ENCODE measurements around the gene PDE11A. TPM values are rescaled to one million over a fixed set of nuclear protein-coding genes. Genes with fewer than 3 reads are reported as not detected.

Gene PDE11A
- total and polyA plus RNA-seq, 2 of the 13 experiments (the other 11 are each of a cell fraction or from before 2014, with no cell fraction given) = 1.2 to 1.7 TPM

DNA sequence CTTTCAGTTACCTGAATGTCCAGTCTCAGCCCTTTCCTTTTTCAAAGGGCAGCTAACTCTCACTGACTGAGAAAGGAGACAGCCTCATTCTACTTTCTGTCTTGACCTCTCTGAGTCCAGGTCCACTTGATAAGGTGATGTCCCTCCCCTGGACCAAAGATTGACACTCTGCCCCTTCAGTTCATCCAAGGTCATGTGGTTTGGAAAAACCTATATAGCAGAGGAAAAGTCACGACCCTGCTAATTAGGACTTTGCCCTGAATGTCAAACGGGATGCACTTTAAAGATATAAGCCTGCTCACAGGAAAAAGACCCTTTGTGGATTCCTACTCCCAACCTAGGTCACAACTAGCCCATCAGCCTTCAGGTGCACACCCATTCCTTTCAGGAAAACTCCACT, 471.7 kb downstream of the PDE11A start (continued):
- TF ChIP-seq, protein P1, sequence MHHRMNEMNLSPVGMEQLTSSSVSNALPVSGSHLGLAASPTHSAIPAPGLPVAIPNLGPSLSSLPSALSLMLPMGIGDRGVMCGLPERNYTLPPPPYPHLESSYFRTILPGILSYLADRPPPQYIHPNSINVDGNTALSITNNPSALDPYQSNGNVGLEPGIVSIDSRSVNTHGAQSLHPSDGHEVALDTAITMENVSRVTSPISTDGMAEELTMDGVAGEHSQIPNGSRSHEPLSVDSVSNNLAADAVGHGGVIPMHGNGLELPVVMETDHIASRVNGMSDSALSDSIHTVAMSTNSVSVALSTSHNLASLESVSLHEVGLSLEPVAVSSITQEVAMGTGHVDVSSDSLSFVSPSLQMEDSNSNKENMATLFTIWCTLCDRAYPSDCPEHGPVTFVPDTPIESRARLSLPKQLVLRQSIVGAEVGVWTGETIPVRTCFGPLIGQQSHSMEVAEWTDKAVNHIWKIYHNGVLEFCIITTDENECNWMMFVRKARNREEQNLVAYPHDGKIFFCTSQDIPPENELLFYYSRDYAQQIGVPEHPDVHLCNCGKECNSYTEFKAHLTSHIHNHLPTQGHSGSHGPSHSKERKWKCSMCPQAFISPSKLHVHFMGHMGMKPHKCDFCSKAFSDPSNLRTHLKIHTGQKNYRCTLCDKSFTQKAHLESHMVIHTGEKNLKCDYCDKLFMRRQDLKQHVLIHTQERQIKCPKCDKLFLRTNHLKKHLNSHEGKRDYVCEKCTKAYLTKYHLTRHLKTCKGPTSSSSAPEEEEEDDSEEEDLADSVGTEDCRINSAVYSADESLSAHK (CRISPR knock-in tag; IDR thresholded peaks at IDR 0.05; ENCODE audit: borderline replicate concordance) = no peak
- TF ChIP-seq ATF7-NPFF (CRISPR knock-in tag; IDR thresholded peaks at IDR 0.05; ENCODE audit: low read depth) (no peak), ZNF354B (CRISPR knock-in tag; IDR thresholded peaks at IDR 0.05) (no peak), ZNF629 (CRISPR knock-in tag; conservative IDR thresholded peaks at IDR 0.05) (no peak), CBFB (CRISPR knock-in tag; IDR thresholded peaks at IDR 0.05) (no peak)
- TF ChIP-seq, protein P2, sequence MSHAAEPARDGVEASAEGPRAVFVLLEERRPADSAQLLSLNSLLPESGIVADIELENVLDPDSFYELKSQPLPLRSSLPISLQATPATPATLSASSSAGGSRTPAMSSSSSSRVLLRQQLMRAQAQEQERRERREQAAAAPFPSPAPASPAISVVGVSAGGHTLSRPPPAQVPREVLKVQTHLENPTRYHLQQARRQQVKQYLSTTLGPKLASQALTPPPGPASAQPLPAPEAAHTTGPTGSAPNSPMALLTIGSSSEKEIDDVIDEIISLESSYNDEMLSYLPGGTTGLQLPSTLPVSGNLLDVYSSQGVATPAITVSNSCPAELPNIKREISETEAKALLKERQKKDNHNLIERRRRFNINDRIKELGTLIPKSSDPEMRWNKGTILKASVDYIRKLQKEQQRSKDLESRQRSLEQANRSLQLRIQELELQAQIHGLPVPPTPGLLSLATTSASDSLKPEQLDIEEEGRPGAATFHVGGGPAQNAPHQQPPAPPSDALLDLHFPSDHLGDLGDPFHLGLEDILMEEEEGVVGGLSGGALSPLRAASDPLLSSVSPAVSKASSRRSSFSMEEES (CRISPR knock-in tag; IDR thresholded peaks at IDR 0.05) = no peak
- TF ChIP-seq, protein P3, sequence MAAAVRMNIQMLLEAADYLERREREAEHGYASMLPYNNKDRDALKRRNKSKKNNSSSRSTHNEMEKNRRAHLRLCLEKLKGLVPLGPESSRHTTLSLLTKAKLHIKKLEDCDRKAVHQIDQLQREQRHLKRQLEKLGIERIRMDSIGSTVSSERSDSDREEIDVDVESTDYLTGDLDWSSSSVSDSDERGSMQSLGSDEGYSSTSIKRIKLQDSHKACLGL (CRISPR knock-in tag; IDR thresholded peaks at IDR 0.05) = no peak

DNA sequence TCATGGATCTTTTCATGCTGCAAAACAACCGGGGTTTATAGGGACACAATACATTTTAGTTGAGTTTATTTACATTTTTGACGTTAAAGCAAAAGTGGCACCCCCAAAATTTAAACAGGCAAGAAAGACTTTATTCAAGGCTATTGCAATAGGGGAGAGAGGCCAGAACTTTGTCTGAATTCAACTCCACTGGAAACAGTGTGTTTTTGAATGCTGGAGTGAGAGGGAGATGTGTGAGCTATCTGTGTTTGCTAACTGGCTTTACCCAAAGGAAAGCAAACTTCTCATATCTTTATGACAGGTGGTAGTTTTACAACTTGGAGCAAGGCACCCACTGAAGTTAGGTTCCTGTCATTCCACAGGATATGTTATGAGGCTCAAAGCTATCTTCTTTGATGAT, 472.6 kb downstream of the PDE11A start:
- no peak for FAIRE-seq
- no peak for ATAC-seq
- Histone ChIP-seq H3K36me3 (replicated peaks in 1 of 2; ENCODE audit: control insufficient read depth in 1 of 2, insufficient read depth in 2 of 2, low read length in 2 of 2) (no peaks in the 10 kb centered on the region), H3K9ac (ENCODE audit: insufficient read depth, low read depth, low read length) (0 out of 2 replicates have a peak overlapping the region, but pooled peaks have one; percentile 23), H3K27ac (ENCODE audit: extremely low read length, insufficient read depth, low read length) (peak overlapping the region; percentile 70), H3K27me3 (ENCODE audit: control insufficient read depth in 1 of 2, insufficient read depth in 2 of 2, low read length in 2 of 2) (no peaks in the 10 kb centered on the region), H3K4me2 (ENCODE audit: low read depth, low read length) (peak overlapping the region; percentile 61), H2AFZ (ENCODE audit: low read length) (no peak overlapping the region), H3K4me3 (replicated peaks in 1 of 3; ENCODE audit: insufficient read depth in 1 of 3, low read depth in 2 of 3, low read length in 3 of 3) (no peak overlapping the region), H3K4me1 (ENCODE audit: insufficient read depth, low read length) (peaks cover 77% of the 10 kb centered on the region), H3K9me3 (ENCODE audit: low read length) (no peaks in the 10 kb centered on the region; the same call in 1 of the 2 replicates), H3K79me2 (ENCODE audit: insufficient read depth, low read length) (no peaks in the 10 kb centered on the region), H4K20me1 (ENCODE audit: insufficient read depth, low read length) (no peaks in the 10 kb centered on the region)
- DNase-seq (ENCODE audit: low spot score) = peak; percentile 35
- intact Hi-C loops (cut with micrococcal nuclease; ENCODE audit: unreplicated experiment) (loop anchor here (1.0 to 5.0 kb wide), 2 partner anchors 206 to 438 kb away; no protein-coding TSS in a partner anchor), in situ Hi-C loops (cut with HindIII; ENCODE audit: extremely low pct_ligation_motif_present, low pct_unique_long_range_greater_than_20kb) (loop anchor here (10.0 kb wide), 2 partner anchors 105 to 265 kb away; no protein-coding TSS in a partner anchor)
- ChIA-PET CTCF (ENCODE audit: low intra/inter-chr PET ratio, low total read pairs) (no interaction called here), POLR2A (interaction anchor here (0.7 to 1.8 kb wide), 3 partner anchors 8 to 48 kb away, joined by 3 to 7 read pairs (median 5); a partner anchor contains a TSS)
- 26% methylated on average over 2 of the region's 2 CpGs for WGBS (ENCODE audit: low lambda C conversion rate)
- BruUV-seq (replicated peaks) = no TSS peak
- TF ChIP-seq ZNF766 (CRISPR knock-in tag; IDR thresholded peaks at IDR 0.05; ENCODE audit: borderline replicate concordance) = no peak
- TF ChIP-seq TGIF2 (CRISPR knock-in tag; IDR thresholded peaks at IDR 0.05) = no peak
- no peak for TF ChIP-seq MXI1 (IDR thresholded peaks at IDR 0.05; ENCODE audit: borderline replicate concordance, low read depth, low read length)
- TF ChIP-seq YEATS4 (CRISPR knock-in tag; IDR thresholded peaks at IDR 0.05; ENCODE audit: borderline replicate concordance) = no peak
- no peak for TF ChIP-seq CCDC6 (CRISPR knock-in tag; IDR thresholded peaks at IDR 0.05)
- 0 out of 2 replicates have a peak, but pooled peaks have one; percentile 13 for TF ChIP-seq NCOA2 (CRISPR knock-in tag; IDR thresholded peaks at IDR 0.05)
- TF ChIP-seq ZFP36L1 (CRISPR knock-in tag; IDR thresholded peaks at IDR 0.05) = no peak
- TF ChIP-seq, protein P4, sequence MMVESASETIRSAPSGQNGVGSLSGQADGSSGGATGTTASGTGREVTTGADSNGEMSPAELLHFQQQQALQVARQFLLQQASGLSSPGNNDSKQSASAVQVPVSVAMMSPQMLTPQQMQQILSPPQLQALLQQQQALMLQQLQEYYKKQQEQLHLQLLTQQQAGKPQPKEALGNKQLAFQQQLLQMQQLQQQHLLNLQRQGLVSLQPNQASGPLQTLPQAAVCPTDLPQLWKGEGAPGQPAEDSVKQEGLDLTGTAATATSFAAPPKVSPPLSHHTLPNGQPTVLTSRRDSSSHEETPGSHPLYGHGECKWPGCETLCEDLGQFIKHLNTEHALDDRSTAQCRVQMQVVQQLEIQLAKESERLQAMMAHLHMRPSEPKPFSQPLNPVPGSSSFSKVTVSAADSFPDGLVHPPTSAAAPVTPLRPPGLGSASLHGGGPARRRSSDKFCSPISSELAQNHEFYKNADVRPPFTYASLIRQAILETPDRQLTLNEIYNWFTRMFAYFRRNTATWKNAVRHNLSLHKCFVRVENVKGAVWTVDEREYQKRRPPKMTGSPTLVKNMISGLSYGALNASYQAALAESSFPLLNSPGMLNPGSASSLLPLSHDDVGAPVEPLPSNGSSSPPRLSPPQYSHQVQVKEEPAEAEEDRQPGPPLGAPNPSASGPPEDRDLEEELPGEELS (CRISPR knock-in tag; IDR thresholded peaks at IDR 0.05) = no peak
- TF ChIP-seq, protein P5, sequence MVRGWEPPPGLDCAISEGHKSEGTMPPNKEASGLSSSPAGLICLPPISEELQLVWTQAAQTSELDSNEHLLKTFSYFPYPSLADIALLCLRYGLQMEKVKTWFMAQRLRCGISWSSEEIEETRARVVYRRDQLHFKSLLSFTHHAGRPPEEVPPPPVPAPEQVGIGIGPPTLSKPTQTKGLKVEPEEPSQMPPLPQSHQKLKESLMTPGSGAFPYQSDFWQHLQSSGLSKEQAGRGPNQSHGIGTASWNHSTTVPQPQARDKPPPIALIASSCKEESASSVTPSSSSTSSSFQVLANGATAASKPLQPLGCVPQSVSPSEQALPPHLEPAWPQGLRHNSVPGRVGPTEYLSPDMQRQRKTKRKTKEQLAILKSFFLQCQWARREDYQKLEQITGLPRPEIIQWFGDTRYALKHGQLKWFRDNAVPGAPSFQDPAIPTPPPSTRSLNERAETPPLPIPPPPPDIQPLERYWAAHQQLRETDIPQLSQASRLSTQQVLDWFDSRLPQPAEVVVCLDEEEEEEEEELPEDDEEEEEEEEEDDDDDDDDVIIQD (CRISPR knock-in tag; IDR thresholded peaks at IDR 0.05; ENCODE audit: low read depth) = 0 out of 2 replicates have a peak, but pooled peaks have one; percentile 9
